SK-N-SH (cell line): ENCODE measurements around the gene MICB. TPM values are rescaled to one million over a fixed set of nuclear protein-coding genes. Genes with fewer than 3 reads are reported as not detected.

Experiments used
- CTCF ChIA-PET: fragments of 300-600, 350-600 bp; formaldehyde crosslinking; extraction: SDS; loops from one replicate; lab custom pipeline; 2021; lab: Yijun Ruan, JAX
- POLR2A ChIA-PET: fragments of 350-600 bp; sonication (Branson Sonifier 250); formaldehyde crosslinking; extraction: SDS; loops from one replicate; lab custom pipeline; 2020; ENCODE audit warnings: antibody characterized with exemption, inconsistent platforms; lab: Yijun Ruan, JAX
- DNase-seq: peaks from one replicate; pipeline ENCODE4 v3.0.0; 2012
- H2AFZ ChIP-seq: fragments of 200-600 bp; sonication (generic); 2 replicates; pipeline ENCODE4 v1.8.1; 2016; ENCODE audit warnings: antibody characterized with exemption, mild to moderate bottlenecking, low read depth
- H3F3A ChIP-seq: fragments of 200-600 bp; sonication (generic); replicated peaks from 2 replicates; pipeline ENCODE3; 2016; ENCODE audit warnings: antibody characterized with exemption, mild to moderate bottlenecking; ENCODE audit not compliant: insufficient read depth
- H3K27ac ChIP-seq, 2 experiments: fragments of 200-500 bp in 1 of 2; fragments of 200-600 bp in 1 of 2; sonication (Bioruptor generic) in 1 of 2; sonication (generic), shearing (Covaris generic) in 1 of 2; 2 replicates each; pipeline versions ENCODE4 v1.5.1 to v1.6.1; 2014 to 2016; ENCODE audit warnings: low read depth in 2 of 2, inconsistent platforms in 1 of 2, low read length in 1 of 2, mild to moderate bottlenecking in 1 of 2, mixed read lengths in 1 of 2
- H3K27me3 ChIP-seq: fragments of 200-600 bp; sonication (generic), shearing (Covaris generic); 2 replicates; pipeline ENCODE4 v1.6.1; 2016; ENCODE audit warnings: mixed run types; ENCODE audit not compliant: insufficient read depth
- H3K36me3 ChIP-seq, 2 experiments: fragments of 200-500 bp in 1 of 2; fragments of 200-600 bp in 1 of 2; sonication (Bioruptor generic) in 1 of 2; sonication (generic) in 1 of 2; replicated peaks in 1 of 2; 2 replicates each; pipeline versions ENCODE3 to v1.5.1; 2014 to 2016; ENCODE audit warnings: low read length in 1 of 2, mild to moderate bottlenecking in 1 of 2; ENCODE audit not compliant: insufficient read depth in 2 of 2, control insufficient read depth in 1 of 2
- H3K4me1 ChIP-seq, 2 experiments: fragments of 200-500 bp in 1 of 2; fragments of 200-600 bp in 1 of 2; sonication (Bioruptor generic) in 1 of 2; sonication (generic), shearing (Covaris generic) in 1 of 2; 2 replicates each; pipeline versions ENCODE4 v1.5.1 to v1.6.1; 2014 to 2016; ENCODE audit warnings: low read depth in 1 of 2, low read length in 1 of 2, mixed run types in 1 of 2; ENCODE audit not compliant: insufficient read depth in 2 of 2, control insufficient read depth in 1 of 2
- H3K4me2 ChIP-seq: fragments of 200-600 bp; sonication (generic), shearing (Covaris generic); 2 replicates; pipeline ENCODE4 v1.6.1; 2017; ENCODE audit warnings: mixed run types
- H3K4me3 ChIP-seq, 2 experiments: fragments of 200-500 bp in 1 of 2; fragments of 200-600 bp in 1 of 2; sonication (Bioruptor generic) in 1 of 2; sonication (generic), shearing (Covaris generic) in 1 of 2; 2 replicates each; pipeline versions ENCODE4 v1.5.1 to v1.8.1; 2014 to 2016; ENCODE audit warnings: low read depth in 2 of 2, inconsistent platforms in 1 of 2, low read length in 1 of 2, mild to moderate bottlenecking in 1 of 2, mixed read lengths in 1 of 2, moderate library complexity in 1 of 2
- H3K79me2 ChIP-seq: fragments of 200-600 bp; sonication (generic); 2 replicates; pipeline ENCODE4 v1.8.1; 2017; ENCODE audit warnings: mild to moderate bottlenecking; ENCODE audit not compliant: insufficient read depth
- H3K9ac ChIP-seq: fragments of 200-600 bp; sonication (generic); 2 replicates; pipeline ENCODE4 v1.6.1; 2017; ENCODE audit warnings: mixed run types
- H3K9me2 ChIP-seq: fragments of 200-600 bp; sonication (generic); 2 replicates; pipeline ENCODE4 v1.6.1; 2017; ENCODE audit warnings: mixed run types
- H3K9me3 ChIP-seq: fragments of 200-600 bp; sonication (generic); 2 replicates; pipeline ENCODE4 v1.6.1; 2017; ENCODE audit warnings: mixed run types, mild to moderate bottlenecking, moderate library complexity
- H4K20me1 ChIP-seq: fragments of 200-600 bp; sonication (generic); 2 replicates; pipeline ENCODE4 v1.6.1; 2017; ENCODE audit warnings: mild to moderate bottlenecking, mixed run types; ENCODE audit not compliant: insufficient read depth
- GABPA ChIP-seq: IDR thresholded peaks from 2 replicates; pipeline ENCODE4 v1.4.0; 2012; ENCODE audit warnings: low read depth, mild to moderate bottlenecking
- GATA2 ChIP-seq: sonication (generic); formaldehyde crosslinking; IDR thresholded peaks from 2 replicates; pipeline ENCODE4 v1.5.0; 2020; ENCODE audit warnings: mild to moderate bottlenecking, missing genetic modification reagents
- JUND ChIP-seq: IDR thresholded peaks from 2 replicates; pipeline ENCODE4 v1.4.0; 2012
- MXI1 ChIP-seq: IDR thresholded peaks from 2 replicates; pipeline ENCODE4 v1.6.1; 2012; ENCODE audit warnings: mild to moderate bottlenecking, low read depth, low read length, improper control_type of control experiment
- POLR2AphosphoS5 ChIP-seq: IDR thresholded peaks from 2 replicates; pipeline ENCODE4 v1.6.1; 2012; ENCODE audit warnings: low read depth, low read length
- RFX5 ChIP-seq: IDR thresholded peaks from 2 replicates; pipeline ENCODE4 v1.6.1; 2012; ENCODE audit warnings: mild to moderate bottlenecking, improper control_type of control experiment, low read length
- RXRA ChIP-seq: IDR thresholded peaks from 2 replicates; pipeline ENCODE4 v1.4.0; 2012; ENCODE audit warnings: low read depth, mild to moderate bottlenecking, borderline replicate concordance
- SIN3A ChIP-seq: IDR thresholded peaks from 2 replicates; pipeline ENCODE4 v1.6.1; 2012; ENCODE audit warnings: low read depth, mild to moderate bottlenecking, low read length, moderate library complexity, borderline replicate concordance
- TAF1 ChIP-seq: IDR thresholded peaks from 2 replicates; pipeline ENCODE4 v1.6.1; 2012; ENCODE audit warnings: low read depth, mild to moderate bottlenecking, low read length, moderate library complexity, borderline replicate concordance
- TCF12 ChIP-seq: IDR thresholded peaks from 2 replicates; pipeline ENCODE4 v1.4.0; 2012
- TEAD4 ChIP-seq: IDR thresholded peaks from 2 replicates; pipeline ENCODE4 v1.4.0; 2012; ENCODE audit warnings: mild to moderate bottlenecking, borderline replicate concordance; ENCODE audit not compliant: insufficient read depth
- WGBS: methylation state at CpG from one replicate; pipeline ENCODE4 v1.1.6; 2017; ENCODE audit warnings: low lambda C conversion rate; 5-methylcytosine and 5-hydroxymethylcytosine counted together
- polyA plus RNA-seq, 3 experiments: library from polyadenylated mRNA; depleted of rRNA; stranded (reverse); fragments of >200 nt; gene quantifications; 2 replicates each; pipeline ENCODE4 v1.2.3, GENCODE V29; 2012
- TF ChIP-seq, protein P1 (sequence below): IDR thresholded peaks from 2 replicates; pipeline ENCODE4; 2012
- TF ChIP-seq, protein P2 (sequence below): IDR thresholded peaks from 2 replicates; pipeline ENCODE4 v1.6.1; 2012; ENCODE audit warnings: mild to moderate bottlenecking, low read depth, low read length, moderate library complexity
- TF ChIP-seq, protein P3 (sequence below): fragments of 150-350 bp; IDR thresholded peaks from 2 replicates; pipeline ENCODE4 v1.6.1; 2017; ENCODE audit warnings: antibody characterized with exemption, low read length, low read depth, borderline replicate concordance
- TF ChIP-seq, protein P4 (sequence below): IDR thresholded peaks from 2 replicates; pipeline ENCODE4 v1.4.0; 2012; ENCODE audit warnings: low read depth
- TF ChIP-seq, protein P5 (sequence below): fragments of 200-600 bp; sonication (generic); IDR thresholded peaks from 2 replicates; pipeline ENCODE4 v1.6.1; 2017; ENCODE audit warnings: antibody characterized with exemption, mild to moderate bottlenecking, moderate library complexity

Gene MICB
- polyA plus RNA-seq, 1 of the 3 experiments (the other 2 are of a cell fraction) = 9.7 TPM

DNA sequence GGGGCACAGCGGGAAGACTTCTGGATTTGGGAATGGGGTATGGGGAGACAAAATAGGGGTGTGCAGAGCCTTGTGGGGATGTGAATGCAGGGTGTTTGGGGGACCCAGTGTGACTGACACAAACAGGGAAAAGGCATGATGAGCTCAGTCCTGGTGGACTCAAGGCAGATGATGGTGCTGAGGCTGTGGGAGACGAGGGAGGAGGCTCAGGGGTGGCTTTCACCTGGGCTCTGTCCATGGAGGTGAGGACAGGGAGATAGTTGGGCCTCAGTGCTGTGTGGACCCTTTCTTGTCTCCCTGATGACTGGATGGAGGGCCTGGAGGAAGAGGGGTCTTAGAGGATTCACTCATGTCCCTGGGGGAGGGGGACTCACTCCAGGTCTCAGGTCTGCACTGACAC is 26.2 kb upstream of the MICB start:
- no peaks in the 10 kb centered on the region for H3K9me2 ChIP-seq
- H4K20me1 ChIP-seq = no peaks in the 10 kb centered on the region
- TF ChIP-seq, protein P1, sequence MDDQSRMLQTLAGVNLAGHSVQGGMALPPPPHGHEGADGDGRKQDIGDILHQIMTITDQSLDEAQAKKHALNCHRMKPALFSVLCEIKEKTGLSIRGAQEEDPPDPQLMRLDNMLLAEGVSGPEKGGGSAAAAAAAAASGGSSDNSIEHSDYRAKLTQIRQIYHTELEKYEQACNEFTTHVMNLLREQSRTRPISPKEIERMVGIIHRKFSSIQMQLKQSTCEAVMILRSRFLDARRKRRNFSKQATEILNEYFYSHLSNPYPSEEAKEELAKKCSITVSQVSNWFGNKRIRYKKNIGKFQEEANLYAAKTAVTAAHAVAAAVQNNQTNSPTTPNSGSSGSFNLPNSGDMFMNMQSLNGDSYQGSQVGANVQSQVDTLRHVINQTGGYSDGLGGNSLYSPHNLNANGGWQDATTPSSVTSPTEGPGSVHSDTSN = no peak
- TF ChIP-seq TCF12 (no peak), GABPA (no peak), JUND (no peak), TAF1 (no peak), POLR2AphosphoS5 (no peak), RFX5 (no peak), RXRA (no peak)
- TF ChIP-seq, protein P2, sequence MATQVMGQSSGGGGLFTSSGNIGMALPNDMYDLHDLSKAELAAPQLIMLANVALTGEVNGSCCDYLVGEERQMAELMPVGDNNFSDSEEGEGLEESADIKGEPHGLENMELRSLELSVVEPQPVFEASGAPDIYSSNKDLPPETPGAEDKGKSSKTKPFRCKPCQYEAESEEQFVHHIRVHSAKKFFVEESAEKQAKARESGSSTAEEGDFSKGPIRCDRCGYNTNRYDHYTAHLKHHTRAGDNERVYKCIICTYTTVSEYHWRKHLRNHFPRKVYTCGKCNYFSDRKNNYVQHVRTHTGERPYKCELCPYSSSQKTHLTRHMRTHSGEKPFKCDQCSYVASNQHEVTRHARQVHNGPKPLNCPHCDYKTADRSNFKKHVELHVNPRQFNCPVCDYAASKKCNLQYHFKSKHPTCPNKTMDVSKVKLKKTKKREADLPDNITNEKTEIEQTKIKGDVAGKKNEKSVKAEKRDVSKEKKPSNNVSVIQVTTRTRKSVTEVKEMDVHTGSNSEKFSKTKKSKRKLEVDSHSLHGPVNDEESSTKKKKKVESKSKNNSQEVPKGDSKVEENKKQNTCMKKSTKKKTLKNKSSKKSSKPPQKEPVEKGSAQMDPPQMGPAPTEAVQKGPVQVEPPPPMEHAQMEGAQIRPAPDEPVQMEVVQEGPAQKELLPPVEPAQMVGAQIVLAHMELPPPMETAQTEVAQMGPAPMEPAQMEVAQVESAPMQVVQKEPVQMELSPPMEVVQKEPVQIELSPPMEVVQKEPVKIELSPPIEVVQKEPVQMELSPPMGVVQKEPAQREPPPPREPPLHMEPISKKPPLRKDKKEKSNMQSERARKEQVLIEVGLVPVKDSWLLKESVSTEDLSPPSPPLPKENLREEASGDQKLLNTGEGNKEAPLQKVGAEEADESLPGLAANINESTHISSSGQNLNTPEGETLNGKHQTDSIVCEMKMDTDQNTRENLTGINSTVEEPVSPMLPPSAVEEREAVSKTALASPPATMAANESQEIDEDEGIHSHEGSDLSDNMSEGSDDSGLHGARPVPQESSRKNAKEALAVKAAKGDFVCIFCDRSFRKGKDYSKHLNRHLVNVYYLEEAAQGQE = no peak
- TF ChIP-seq, protein P3, sequence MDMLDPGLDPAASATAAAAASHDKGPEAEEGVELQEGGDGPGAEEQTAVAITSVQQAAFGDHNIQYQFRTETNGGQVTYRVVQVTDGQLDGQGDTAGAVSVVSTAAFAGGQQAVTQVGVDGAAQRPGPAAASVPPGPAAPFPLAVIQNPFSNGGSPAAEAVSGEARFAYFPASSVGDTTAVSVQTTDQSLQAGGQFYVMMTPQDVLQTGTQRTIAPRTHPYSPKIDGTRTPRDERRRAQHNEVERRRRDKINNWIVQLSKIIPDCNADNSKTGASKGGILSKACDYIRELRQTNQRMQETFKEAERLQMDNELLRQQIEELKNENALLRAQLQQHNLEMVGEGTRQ = no peak
- TF ChIP-seq, protein P4, sequence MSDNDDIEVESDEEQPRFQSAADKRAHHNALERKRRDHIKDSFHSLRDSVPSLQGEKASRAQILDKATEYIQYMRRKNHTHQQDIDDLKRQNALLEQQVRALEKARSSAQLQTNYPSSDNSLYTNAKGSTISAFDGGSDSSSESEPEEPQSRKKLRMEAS = no peak
- H3K9me3 ChIP-seq = no peaks in the 10 kb centered on the region
- no peaks in the 10 kb centered on the region for H3K79me2 ChIP-seq
- H3K27me3 ChIP-seq = peaks cover 13% of the 10 kb centered on the region; the same call in 1 of the 2 replicates
- no peak overlapping the region for H3K4me3 ChIP-seq
- 16% methylated on average over 2 of the region's 2 CpGs for WGBS
- H2AFZ ChIP-seq = no peak overlapping the region
- ChIA-PET CTCF (no interaction called here), POLR2A (no interaction called here)
- no peaks in the 10 kb centered on the region for H3K36me3 ChIP-seq
- H3K9ac ChIP-seq = no peak overlapping the region
- H3K4me2 ChIP-seq = no peak overlapping the region
- H3K4me1 ChIP-seq = no peaks in the 10 kb centered on the region
- H3F3A ChIP-seq = no peaks in the 10 kb centered on the region
- DNase-seq = no peak
- H3K27ac ChIP-seq = no peak overlapping the region

DNA sequence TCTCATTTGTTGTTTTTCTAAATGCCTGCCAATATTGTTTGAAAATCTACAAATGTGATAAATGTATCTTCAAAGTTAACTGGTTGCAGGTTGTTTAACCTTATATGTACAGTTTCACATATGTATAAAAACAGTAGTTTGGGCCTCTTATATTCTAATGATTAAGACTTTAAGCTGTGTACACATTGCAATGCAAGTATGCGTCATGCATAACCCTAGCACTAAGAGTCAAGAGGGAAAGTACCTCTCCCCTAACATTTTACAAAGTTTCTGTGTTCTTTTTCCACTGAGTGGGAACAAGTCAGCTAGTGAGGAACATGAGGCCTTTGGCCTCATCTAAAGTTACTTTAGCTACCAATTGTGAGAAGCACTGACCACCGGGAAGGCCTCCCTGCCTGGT is 25.7 kb upstream of the MICB start:
- DNase-seq = no peak
- ChIA-PET CTCF (no interaction called here), POLR2A (no interaction called here)
- no peak overlapping the region for H3K27ac ChIP-seq
- H3K4me3 ChIP-seq = no peak overlapping the region
- no peaks in the 10 kb centered on the region for H3F3A ChIP-seq
- H3K4me2 ChIP-seq = no peak overlapping the region
- no peak overlapping the region for H3K9ac ChIP-seq
- no peaks in the 10 kb centered on the region for H3K79me2 ChIP-seq
- 24% methylated on average over 2 of the region's 2 CpGs for WGBS
- no peaks in the 10 kb centered on the region for H4K20me1 ChIP-seq
- H3K4me1 ChIP-seq = no peaks in the 10 kb centered on the region
- H3K9me3 ChIP-seq = no peaks in the 10 kb centered on the region
- H3K27me3 ChIP-seq = peaks cover 19% of the 10 kb centered on the region; the same call in 1 of the 2 replicates
- no peaks in the 10 kb centered on the region for H3K9me2 ChIP-seq
- H3K36me3 ChIP-seq = no peaks in the 10 kb centered on the region
- H2AFZ ChIP-seq = no peak overlapping the region
- TF ChIP-seq SIN3A = no peak
- no peak for TF ChIP-seq GATA2 (CRISPR knock-in tag)
- no peak for TF ChIP-seq POLR2AphosphoS5
- TF ChIP-seq, protein P5, sequence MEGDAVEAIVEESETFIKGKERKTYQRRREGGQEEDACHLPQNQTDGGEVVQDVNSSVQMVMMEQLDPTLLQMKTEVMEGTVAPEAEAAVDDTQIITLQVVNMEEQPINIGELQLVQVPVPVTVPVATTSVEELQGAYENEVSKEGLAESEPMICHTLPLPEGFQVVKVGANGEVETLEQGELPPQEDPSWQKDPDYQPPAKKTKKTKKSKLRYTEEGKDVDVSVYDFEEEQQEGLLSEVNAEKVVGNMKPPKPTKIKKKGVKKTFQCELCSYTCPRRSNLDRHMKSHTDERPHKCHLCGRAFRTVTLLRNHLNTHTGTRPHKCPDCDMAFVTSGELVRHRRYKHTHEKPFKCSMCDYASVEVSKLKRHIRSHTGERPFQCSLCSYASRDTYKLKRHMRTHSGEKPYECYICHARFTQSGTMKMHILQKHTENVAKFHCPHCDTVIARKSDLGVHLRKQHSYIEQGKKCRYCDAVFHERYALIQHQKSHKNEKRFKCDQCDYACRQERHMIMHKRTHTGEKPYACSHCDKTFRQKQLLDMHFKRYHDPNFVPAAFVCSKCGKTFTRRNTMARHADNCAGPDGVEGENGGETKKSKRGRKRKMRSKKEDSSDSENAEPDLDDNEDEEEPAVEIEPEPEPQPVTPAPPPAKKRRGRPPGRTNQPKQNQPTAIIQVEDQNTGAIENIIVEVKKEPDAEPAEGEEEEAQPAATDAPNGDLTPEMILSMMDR = no peak
- no peak for TF ChIP-seq TEAD4
- TF ChIP-seq, protein P1 = no peak
- TF ChIP-seq MXI1 = no peak
- TF ChIP-seq RFX5 = no peak
